ENCODE data around the gene RNF141. TPM values are rescaled to one million over a fixed set of nuclear protein-coding genes. Genes with fewer than 3 reads are reported as not detected.

Gene RNF141
- total RNA-seq, 4 donors from 2014 or later = 39.0 to 68.3 (median 59.7) TPM

- TF ChIP-seq CTCF (IDR thresholded peaks at IDR 0.05; ENCODE audit: low read depth) = no peak
Observed at GRCh38 chr11:10494636-10495463, 46.1 kb downstream of the RNF141 start.

GRCh38 chr11:10493041-10493663 is 47.8 kb downstream of the RNF141 start:
- TF ChIP-seq CTCF (IDR thresholded peaks at IDR 0.05; ENCODE audit: low read depth) = no peak

GRCh38 chr11:10492084-10492483 is 48.9 kb downstream of the RNF141 start:
- TF ChIP-seq CTCF (IDR thresholded peaks at IDR 0.05; ENCODE audit: low read depth) = no peak

GRCh38 chr11:10490398-10491241 is 50.4 kb downstream of the RNF141 start:
- TF ChIP-seq CTCF (IDR thresholded peaks at IDR 0.05; ENCODE audit: low read depth) = no peak

GRCh38 chr11:10490032-10490397 is 51.0 kb downstream of the RNF141 start:
- no peak for TF ChIP-seq CTCF (IDR thresholded peaks at IDR 0.05; ENCODE audit: low read depth)

- TF ChIP-seq CTCF (IDR thresholded peaks at IDR 0.05; ENCODE audit: low read depth) = no peak
Observed at GRCh38 chr11:10488934-10489691, 51.9 kb downstream of the RNF141 start.
